Testis (tissue), 3 donors: ENCODE data around the gene DCLK1. TPM values are rescaled to one million over a fixed set of nuclear protein-coding genes. Genes with fewer than 3 reads are reported as not detected.

Experiments
- DNase-seq: peaks from one replicate; pipeline ENCODE4 v3.0.0-alpha.2; 2019
- H3K27ac ChIP-seq, 2 donors: fragments of 200-600 bp; sonication (generic); one replicate each; pipeline ENCODE4 v1.5.1; 2019
- H3K27me3 ChIP-seq: fragments of 200-600 bp; sonication (generic); one replicate; pipeline ENCODE4 v1.5.1; 2019
- H3K36me3 ChIP-seq: fragments of 200-600 bp; sonication (generic); one replicate; pipeline ENCODE4 v1.5.1; 2017; ENCODE audit warnings: low read depth; ENCODE audit errors: missing control alignments
- H3K4me1 ChIP-seq: fragments of 200-600 bp; sonication (generic); one replicate; pipeline ENCODE4 v1.5.1; 2019
- H3K4me3 ChIP-seq, 2 donors: fragments of 200-600 bp; sonication (generic); one replicate each; pipeline ENCODE4 v1.5.1; 2017 to 2019
- H3K9me3 ChIP-seq: fragments of 200-600 bp; sonication (generic); one replicate; pipeline ENCODE4 v1.5.1; 2017
- CTCF ChIP-seq, 3 experiments: fragments of 450-650 bp in 2 of 3; fragments of 200-600 bp in 1 of 3; sonication (generic) in 1 of 3; IDR thresholded peaks; one replicate each; pipeline ENCODE4 v1.5.1; 2016 to 2019; ENCODE audit warnings: antibody characterized with exemption in 3 of 3, mild to moderate bottlenecking in 2 of 3, moderate library complexity in 1 of 3
- POLR2A ChIP-seq: fragments of 450-650 bp; IDR thresholded peaks from one replicate; pipeline ENCODE4 v1.6.1; 2017; ENCODE audit warnings: antibody characterized with exemption, mild to moderate bottlenecking, moderate library complexity
- WGBS, 2 donors: methylation state at CpG; one replicate each; pipeline ENCODE4 v1.1.5; 2018; 5-methylcytosine and 5-hydroxymethylcytosine counted together
- intact Hi-C: fragments of 100-400 bp; cut with DNase I; formaldehyde crosslinking; loops from one replicate; pipeline ENCODE4 v1.15.1; 2023; ENCODE audit warnings: low total_unique reads
- polyA plus RNA-seq: library from polyadenylated mRNA; stranded (reverse); fragments of 350-450 nt; fragmentation: Illumina TruSeq; extraction: RNeasy Lipid Tissue Mini Kit (QIAGEN cat#74804); gene quantifications from one replicate; pipeline ENCODE4 v1.2.3, GENCODE V29; 2014; ENCODE audit warnings: low read depth, low replicate concordance; ENCODE audit not compliant: insufficient read depth
- total RNA-seq, 2 donors: library from RNA; depleted of rRNA; stranded (reverse); fragments of >200 nt; gene quantifications; one replicate each; pipeline ENCODE4 v1.2.3, GENCODE V29; 2016

DCLK1 gene
- total and polyA plus RNA-seq, 3 donors from 2014 or later, result 4.5 to 8.9 (median 4.9) TPM

DNA sequence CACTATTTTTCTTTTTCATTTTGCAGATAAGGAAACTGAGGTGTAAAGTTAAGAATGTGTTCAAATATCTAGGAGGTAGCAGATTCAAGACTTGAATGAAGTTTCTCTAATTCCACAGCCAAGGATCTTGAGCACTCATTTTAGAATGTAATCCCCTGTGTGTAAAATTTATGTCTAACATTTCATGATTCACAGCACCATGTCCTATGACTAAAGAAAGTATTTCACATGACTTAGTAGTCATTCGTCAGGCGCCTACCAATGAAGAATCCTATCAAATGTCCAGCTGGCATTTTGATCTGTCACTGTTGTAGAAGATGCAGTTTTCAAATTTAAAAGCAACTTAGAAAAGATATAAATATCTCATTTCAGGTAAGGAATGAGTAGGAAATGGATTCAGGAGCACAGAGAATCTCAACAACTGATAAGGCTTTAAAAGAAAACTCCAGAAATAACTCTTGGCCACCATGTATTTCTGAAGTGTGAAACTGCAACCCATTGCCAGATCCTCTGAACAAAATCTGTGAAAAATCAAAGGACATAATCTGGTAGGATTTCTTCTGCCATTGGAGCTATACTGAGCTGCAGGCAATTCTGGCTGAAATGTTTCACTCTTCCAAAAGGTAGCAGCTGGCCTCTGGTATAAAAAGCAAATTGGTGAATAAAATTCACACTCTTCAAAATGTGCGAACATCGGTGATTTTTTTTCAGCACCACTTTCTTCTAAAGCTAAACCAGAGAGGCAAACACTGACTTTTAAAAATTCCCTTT lies 92.2 kb downstream of the DCLK1 start:
- H3K9me3 ChIP-seq, result no peaks in the 10 kb centered on the region
- H3K4me3 ChIP-seq, result no peak overlapping the region
- H3K27me3 ChIP-seq, result no peaks in the 10 kb centered on the region
- H3K36me3 ChIP-seq, result no peaks in the 10 kb centered on the region
- no peaks in the 10 kb centered on the region for H3K4me1 ChIP-seq
- no peak for DNase-seq
- no peak overlapping the region for H3K27ac ChIP-seq
- no peak for TF ChIP-seq CTCF (IDR thresholded peaks at IDR 0.05)
- no peak for TF ChIP-seq POLR2A
- intact Hi-C loops, result no loop called here
- 82 to 93% methylated on average over 4 of the region's 4 CpGs for WGBS, 2 donors

- Histone ChIP-seq H3K27ac (no peak overlapping the region), H3K9me3 (no peaks in the 10 kb centered on the region), H3K36me3 (no peaks in the 10 kb centered on the region), H3K4me1 (no peaks in the 10 kb centered on the region), H3K27me3 (no peaks in the 10 kb centered on the region), H3K4me3 (no peak overlapping the region)
- intact Hi-C loops, result no loop called here
- no peak for DNase-seq
- WGBS, 2 donors, result 78 to 88% methylated on average over 4 of the region's 4 CpGs
- TF ChIP-seq POLR2A, result no peak
- TF ChIP-seq CTCF (IDR thresholded peaks at IDR 0.05), result no peak
Measured at GRCh38 chr13:36033035-36033434, 98.1 kb downstream of the DCLK1 start.

DNA sequence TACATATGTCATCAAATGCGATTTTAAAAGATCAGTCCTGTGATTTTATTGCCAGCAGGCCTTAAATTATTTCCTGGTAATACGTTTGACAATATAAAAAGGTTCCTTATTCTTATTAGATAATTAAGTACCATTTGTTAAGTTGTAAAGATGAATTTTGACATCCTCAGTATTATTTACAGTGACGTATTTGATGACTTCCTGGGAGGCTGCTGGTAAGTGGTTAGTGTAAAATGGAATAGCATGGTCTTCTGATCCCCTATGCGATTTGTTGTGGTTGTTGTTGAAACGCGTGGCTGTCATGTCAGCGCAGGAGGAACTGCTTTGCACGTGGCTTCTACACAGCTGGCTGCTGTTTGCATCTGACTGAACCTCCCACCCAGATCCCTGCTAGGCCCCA lies 99.7 kb downstream of the DCLK1 start:
- H3K9me3 ChIP-seq, result no peaks in the 10 kb centered on the region
- H3K27me3 ChIP-seq, result no peaks in the 10 kb centered on the region
- H3K36me3 ChIP-seq, result no peaks in the 10 kb centered on the region
- 83% methylated on average over 8 of the region's 8 CpGs for WGBS, 2 donors
- TF ChIP-seq CTCF (IDR thresholded peaks at IDR 0.05), result no peak
- no peak for TF ChIP-seq POLR2A
- DNase-seq, result no peak
- no peak overlapping the region for H3K27ac ChIP-seq
- intact Hi-C loops, result no loop called here
- H3K4me1 ChIP-seq, result no peaks in the 10 kb centered on the region
- no peak overlapping the region for H3K4me3 ChIP-seq

- TF ChIP-seq CTCF (IDR thresholded peaks at IDR 0.05) (no peak), POLR2A (no peak)
- 62 to 72% methylated on average over 8 of the region's 8 CpGs for WGBS, 2 donors
- no peak overlapping the region for H3K4me3 ChIP-seq
- intact Hi-C loops, result no loop called here
- no peak overlapping the region for H3K27ac ChIP-seq
- H3K36me3 ChIP-seq, result no peaks in the 10 kb centered on the region
- no peaks in the 10 kb centered on the region for H3K27me3 ChIP-seq
- no peaks in the 10 kb centered on the region for H3K4me1 ChIP-seq
- H3K9me3 ChIP-seq, result no peaks in the 10 kb centered on the region
- no peak for DNase-seq
Measured at GRCh38 chr13:36030670-36031331, 100.4 kb downstream of the DCLK1 start.
